ENCODE data around the gene CHD3.

DNA sequence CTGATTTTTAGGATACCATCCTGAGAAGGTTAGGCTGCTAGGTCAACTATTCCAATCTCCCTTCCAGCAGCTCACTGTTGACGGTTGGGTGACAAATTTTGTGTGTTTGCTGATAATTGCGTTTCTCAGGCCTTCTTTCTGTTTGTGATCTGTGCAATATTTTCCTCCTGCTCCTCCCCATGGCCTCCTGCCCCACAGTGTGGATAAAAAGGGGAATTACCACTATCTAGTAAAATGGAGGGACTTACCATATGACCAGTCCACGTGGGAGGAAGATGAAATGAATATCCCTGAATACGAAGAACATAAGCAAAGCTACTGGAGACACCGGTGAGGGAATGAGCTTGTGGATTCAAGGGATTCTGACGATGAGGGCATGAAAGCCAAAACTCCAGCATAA, 9.2 kb downstream of the CHD3 start:
- TF ChIP-seq POLR2A (IDR thresholded peaks at IDR 0.05) (no peak), POLR2AphosphoS5 (IDR thresholded peaks at IDR 0.05) (no peak)
